Breast epithelium (tissue), 3 donors: ENCODE data around the gene SLC22A31.

ENCODE experiments used
- CTCF ChIP-seq, 3 donors: fragments of 450-650 bp; IDR thresholded peaks; one replicate each; pipeline ENCODE4 v1.5.1; 2016 to 2017; ENCODE audit warnings: antibody characterized with exemption in 3 of 3, mild to moderate bottlenecking in 3 of 3, moderate library complexity in 3 of 3
- POLR2A ChIP-seq: fragments of 450-650 bp; IDR thresholded peaks from one replicate; pipeline ENCODE4 v1.6.1; 2016; ENCODE audit warnings: antibody characterized with exemption, mild to moderate bottlenecking, moderate library complexity
- POLR2AphosphoS5 ChIP-seq, 3 donors: sonication (generic); formaldehyde crosslinking; IDR thresholded peaks; one replicate each; pipeline ENCODE4 v1.6.1; 2017; ENCODE audit warnings: antibody characterized with exemption in 3 of 3

GRCh38 chr16:89246903-89247733 is 46.8 kb upstream of the SLC22A31 start:
- TF ChIP-seq CTCF (IDR thresholded peaks at IDR 0.05) (no peak), POLR2A (no peak), POLR2AphosphoS5 (IDR thresholded peaks at IDR 0.05) (no peak)
